AG09319 (cell line): ENCODE measurements around the gene FGA.
A peak's percentile ranks its signal among the peaks of the same experiment; 100 is the strongest.

Experiments
- DNase-seq: peaks from one replicate; pipeline ENCODE4 v3.0.0-alpha.2; 2010; ENCODE audit warnings: low read depth; ENCODE audit errors: extremely low read depth
- CTCF ChIP-seq: IDR thresholded peaks from 2 replicates; pipeline ENCODE4 v1.5.1; 2011; ENCODE audit warnings: low read depth, mild to moderate bottlenecking, inconsistent platforms, low read length, moderate library complexity

FGA gene

GRCh38 chr4:154565704-154566103 is 24.8 kb downstream of the FGA start:
- no peak for DNase-seq
- TF ChIP-seq CTCF, result no peak

GRCh38 chr4:154564311-154564710 is 26.2 kb downstream of the FGA start:
- DNase-seq, result no peak
- TF ChIP-seq CTCF, result no peak

GRCh38 chr4:154562697-154563254 is 27.8 kb downstream of the FGA start, which contains the start of gene FGB:
FGB (plus strand) TSS chr4:154563011; CDS start chr4:154563019, 8 bp downstream.
- TF ChIP-seq CTCF, result no peak
- no peak for DNase-seq

GRCh38 chr4:154560824-154561231 is 29.7 kb downstream of the FGA start:
- DNase-seq, result no peak
- TF ChIP-seq CTCF, result no peak

- TF ChIP-seq CTCF, result no peak
- DNase-seq, result no peak
Observed at GRCh38 chr4:154560419-154560801, 30.1 kb downstream of the FGA start.

- TF ChIP-seq CTCF, result peak; percentile 45
- DNase-seq, result no peak
Observed at GRCh38 chr4:154559494-154560418, 30.8 kb downstream of the FGA start.

GRCh38 chr4:154559141-154559493 is 31.4 kb downstream of the FGA start:
- TF ChIP-seq CTCF, result no peak
- DNase-seq, result no peak
